ENCODE measurements around the gene CYB5R3. TPM values are rescaled to one million over a fixed set of nuclear protein-coding genes. Genes with fewer than 3 reads are reported as not detected.
A peak's percentile ranks its signal among the peaks of the same experiment; 100 is the strongest.

CYB5R3 gene
- total and polyA plus RNA-seq, 4 donors = 90.2 to 265 (median 156) TPM

DNA sequence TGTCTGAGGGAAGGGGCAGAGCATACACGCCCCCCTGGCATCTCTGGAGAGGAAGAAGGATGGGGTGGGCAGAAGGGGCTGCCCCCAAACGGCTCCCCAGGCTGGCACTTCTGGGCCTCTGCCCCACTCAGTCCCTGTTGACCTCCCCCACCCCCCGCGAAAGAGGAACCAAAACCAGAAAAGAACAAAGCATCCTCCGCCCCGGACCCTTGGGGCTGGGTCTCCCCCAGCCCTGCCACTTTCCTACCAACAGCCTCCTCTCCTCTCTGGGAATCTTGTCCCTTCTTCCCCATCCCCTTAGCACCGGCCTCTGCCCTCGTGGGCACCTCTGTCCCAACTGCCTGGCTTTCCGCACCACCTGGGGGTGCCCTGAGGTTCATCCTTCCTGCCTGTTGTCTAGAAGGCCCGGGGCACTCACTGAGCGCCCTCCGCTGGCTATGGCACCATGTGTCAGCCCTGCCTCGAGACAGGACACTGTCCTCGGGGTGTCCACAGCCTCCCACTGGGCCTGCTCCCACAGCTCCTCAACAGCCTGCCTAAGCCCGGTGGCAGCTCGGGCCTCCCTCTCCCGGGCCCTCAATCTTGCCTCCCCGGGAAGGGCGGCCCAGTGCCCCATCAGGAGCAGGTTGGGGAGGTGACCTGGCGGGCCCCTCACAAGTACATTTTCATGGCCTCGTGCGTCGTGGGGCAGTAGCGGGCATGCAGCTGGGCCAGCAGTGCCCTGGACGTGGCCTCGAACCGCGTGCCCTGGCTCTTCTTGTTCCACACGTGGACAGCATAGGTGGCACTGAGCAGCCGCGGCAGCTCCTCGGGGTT lies 43.3 kb upstream of the CYB5R3 start:
- H3K4me1 ChIP-seq (ENCODE audit: control insufficient read depth in 5 of 5, insufficient read depth in 5 of 5, low read length in 5 of 5) = peaks cover 0 to 19% (median 14%) of the 10 kb centered on the region in 5 donors
- H3K9ac ChIP-seq (ENCODE audit: insufficient read depth in 1 of 2, low read length in 2 of 2) = no peak overlapping the region
- DNase-seq (no peak), ATAC-seq (ENCODE audit: insufficient read depth, low FRiP score) (no peak)
- H3K27me3 ChIP-seq (ENCODE audit: control insufficient read depth in 3 of 3, insufficient read depth in 3 of 3, low read length in 2 of 3) = no peaks in the 10 kb centered on the region
- no peak overlapping the region for H3K27ac ChIP-seq (ENCODE audit: low read depth in 1 of 2, low read length in 1 of 2)
- no peak overlapping the region for H3K4me3 ChIP-seq
- peaks cover 0 to 11% (median 5%) of the 10 kb centered on the region in 4 donors for H3K36me3 ChIP-seq (ENCODE audit: control insufficient read depth in 4 of 4, insufficient read depth in 4 of 4, low read length in 4 of 4)
- 80 to 85% methylated on average over 32 of the region's 32 CpGs for WGBS, 2 donors
- H3K9me3 ChIP-seq (ENCODE audit: control insufficient read depth in 4 of 4, insufficient read depth in 3 of 4, low read length in 3 of 4) = no peaks in the 10 kb centered on the region
- TF ChIP-seq, protein P1, sequence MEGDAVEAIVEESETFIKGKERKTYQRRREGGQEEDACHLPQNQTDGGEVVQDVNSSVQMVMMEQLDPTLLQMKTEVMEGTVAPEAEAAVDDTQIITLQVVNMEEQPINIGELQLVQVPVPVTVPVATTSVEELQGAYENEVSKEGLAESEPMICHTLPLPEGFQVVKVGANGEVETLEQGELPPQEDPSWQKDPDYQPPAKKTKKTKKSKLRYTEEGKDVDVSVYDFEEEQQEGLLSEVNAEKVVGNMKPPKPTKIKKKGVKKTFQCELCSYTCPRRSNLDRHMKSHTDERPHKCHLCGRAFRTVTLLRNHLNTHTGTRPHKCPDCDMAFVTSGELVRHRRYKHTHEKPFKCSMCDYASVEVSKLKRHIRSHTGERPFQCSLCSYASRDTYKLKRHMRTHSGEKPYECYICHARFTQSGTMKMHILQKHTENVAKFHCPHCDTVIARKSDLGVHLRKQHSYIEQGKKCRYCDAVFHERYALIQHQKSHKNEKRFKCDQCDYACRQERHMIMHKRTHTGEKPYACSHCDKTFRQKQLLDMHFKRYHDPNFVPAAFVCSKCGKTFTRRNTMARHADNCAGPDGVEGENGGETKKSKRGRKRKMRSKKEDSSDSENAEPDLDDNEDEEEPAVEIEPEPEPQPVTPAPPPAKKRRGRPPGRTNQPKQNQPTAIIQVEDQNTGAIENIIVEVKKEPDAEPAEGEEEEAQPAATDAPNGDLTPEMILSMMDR (IDR thresholded peaks at IDR 0.05; ENCODE audit: control extremely low read depth, extremely low read depth) = no peak

GRCh38 chr22:42691440-42691839 lies 42.2 kb upstream of the CYB5R3 start:
- no peak overlapping the region for H3K27ac ChIP-seq (ENCODE audit: low read depth in 1 of 2, low read length in 1 of 2)
- WGBS, 2 donors = 86 to 93% methylated on average over 10 of the region's 10 CpGs

DNA sequence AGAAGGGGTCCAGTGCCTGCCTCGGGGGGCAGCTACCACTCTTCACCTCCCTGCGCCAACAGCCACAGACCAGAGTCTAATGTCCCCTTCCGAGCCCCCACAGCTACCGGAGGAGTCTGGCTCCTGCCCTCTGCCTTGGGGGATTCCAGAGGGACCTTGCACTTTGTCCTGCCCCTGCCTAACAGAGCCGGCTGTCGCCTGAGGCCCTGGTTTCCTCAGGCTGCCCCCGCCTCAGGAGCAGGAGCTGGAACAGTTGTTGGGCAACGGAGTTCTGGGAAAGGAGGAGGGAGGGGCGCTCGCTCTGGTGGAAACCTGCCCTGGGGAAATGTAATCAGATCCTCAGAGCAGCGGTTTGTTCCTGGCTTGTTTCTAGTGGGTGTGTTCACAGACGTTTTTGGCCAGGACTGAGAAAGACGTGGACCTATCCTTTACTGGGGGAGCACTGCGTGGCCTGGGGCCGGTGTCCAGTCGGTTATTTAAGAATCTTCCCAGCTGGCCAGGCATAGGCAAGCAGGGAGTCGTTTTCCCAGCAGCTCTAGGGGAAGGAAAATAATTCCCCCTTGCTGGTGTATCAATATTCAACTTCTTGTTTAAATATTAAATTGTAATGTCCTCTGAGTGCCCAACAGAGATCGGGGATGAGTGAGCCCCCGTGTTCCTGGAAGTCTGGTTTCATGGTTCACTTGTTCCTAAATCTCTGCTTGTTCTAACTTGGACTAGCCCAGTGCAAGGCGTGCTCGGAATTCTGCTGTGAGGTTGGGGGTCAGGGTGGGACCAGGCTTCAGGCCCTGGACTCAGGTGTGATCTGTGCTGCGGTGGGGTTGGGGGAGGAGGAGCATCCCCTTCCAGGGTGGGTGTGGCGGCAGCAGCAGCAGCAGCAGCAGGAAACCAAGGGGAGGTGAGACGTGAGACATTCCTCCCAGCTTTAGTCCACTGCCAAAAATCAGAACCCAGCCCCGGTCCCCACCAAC lies 39.3 kb upstream of the CYB5R3 start:
- H3K4me3 ChIP-seq = no peak overlapping the region

More at GRCh38 chr22:42691440-42691839, 42.2 kb upstream of the CYB5R3 start:
- no peak for DNase-seq
- Histone ChIP-seq H3K27me3 (ENCODE audit: control insufficient read depth in 3 of 3, insufficient read depth in 3 of 3, low read length in 2 of 3) (no peaks in the 10 kb centered on the region), H3K9me3 (ENCODE audit: control insufficient read depth in 4 of 4, insufficient read depth in 3 of 4, low read length in 3 of 4) (no peaks in the 10 kb centered on the region), H3K36me3 (ENCODE audit: control insufficient read depth in 4 of 4, insufficient read depth in 4 of 4, low read length in 4 of 4) (peaks cover 0 to 11% (median 5%) of the 10 kb centered on the region in 4 donors), H3K4me3 (no peak overlapping the region), H3K9ac (ENCODE audit: insufficient read depth in 1 of 2, low read length in 2 of 2) (no peak overlapping the region), H3K4me1 (ENCODE audit: control insufficient read depth in 5 of 5, insufficient read depth in 5 of 5, low read length in 5 of 5) (peaks cover 4 to 27% (median 20%) of the 10 kb centered on the region in 5 donors)
- ATAC-seq (ENCODE audit: insufficient read depth, low FRiP score) = no peak
- TF ChIP-seq, protein P1 (IDR thresholded peaks at IDR 0.05; ENCODE audit: control extremely low read depth, extremely low read depth) = no peak

More for the DNA sequence above, 39.3 kb upstream of the CYB5R3 start:
- 35 to 54% methylated on average over 25 of the region's 25 CpGs for WGBS, 2 donors
- Histone ChIP-seq H3K27me3 (ENCODE audit: control insufficient read depth in 3 of 3, insufficient read depth in 3 of 3, low read length in 2 of 3) (no peaks in the 10 kb centered on the region), H3K4me1 (ENCODE audit: control insufficient read depth in 5 of 5, insufficient read depth in 5 of 5, low read length in 5 of 5) (peaks cover 10 to 41% (median 16%) of the 10 kb centered on the region in 5 donors), H3K9me3 (ENCODE audit: control insufficient read depth in 4 of 4, insufficient read depth in 3 of 4, low read length in 3 of 4) (no peaks in the 10 kb centered on the region), H3K27ac (ENCODE audit: low read depth in 1 of 2, low read length in 1 of 2) (peak overlapping the region; percentile 89 to 96), H3K36me3 (ENCODE audit: control insufficient read depth in 4 of 4, insufficient read depth in 4 of 4, low read length in 4 of 4) (peaks cover 0 to 9% (median 3%) of the 10 kb centered on the region in 4 donors), H3K9ac (ENCODE audit: insufficient read depth in 1 of 2, low read length in 2 of 2) (peak overlapping the region in 1 of 2 donors; percentile 54)
- TF ChIP-seq, protein P1 (IDR thresholded peaks at IDR 0.05; ENCODE audit: control extremely low read depth, extremely low read depth) = no peak
- peak; percentile 91 to 96 (median 93) for DNase-seq
- ATAC-seq (ENCODE audit: insufficient read depth, low FRiP score) = peak; percentile 79
